Natural killer cell (primary cell): Measurements from ENCODE around the gene SLC5A1. TPM values are rescaled to one million over a fixed set of nuclear protein-coding genes. Genes with fewer than 3 reads are reported as not detected.
A peak's percentile ranks its signal among the peaks of the same experiment; 100 is the strongest.

ENCODE experiments used
- ATAC-seq, 3 donors: fragments of 150-1000 bp in 2 of 3; fragments of 200-7000 bp in 1 of 3; cut with Tn5 transposase; 1 replicate in 1 of 3; 2 replicates in 2 of 3; pipeline ENCODE4 v1.10.0; 2021; ENCODE audit warnings: mild to moderate bottlenecking in 2 of 3, moderate library complexity in 2 of 3
- DNase-seq, 2 donors: peaks; one replicate each; pipeline versions ENCODE4 v3.0.0 to v3.0.0-alpha.2; 2013 to 2021; ENCODE audit warnings: mixed read lengths in 1 of 2
- H3K27ac ChIP-seq: one replicate; pipeline ENCODE4 v1.5.1; 2013; ENCODE audit warnings: mild to moderate bottlenecking, low read length
- H3K27me3 ChIP-seq: one replicate; pipeline ENCODE4 v1.6.1; 2013; ENCODE audit warnings: low read length; ENCODE audit not compliant: control insufficient read depth, insufficient read depth
- H3K36me3 ChIP-seq: one replicate; pipeline ENCODE4 v1.6.1; 2013; ENCODE audit warnings: low read length; ENCODE audit not compliant: control insufficient read depth, insufficient read depth
- H3K4me1 ChIP-seq: one replicate; pipeline ENCODE4 v1.6.1; 2013; ENCODE audit warnings: low read length; ENCODE audit not compliant: control insufficient read depth, insufficient read depth
- H3K4me3 ChIP-seq: one replicate; pipeline ENCODE4 v1.5.1; 2013; ENCODE audit warnings: low read length
- H3K9me3 ChIP-seq: one replicate; pipeline ENCODE4 v1.6.1; 2013; ENCODE audit warnings: low read length; ENCODE audit not compliant: control insufficient read depth, insufficient read depth
- H3K27ac Mint-ChIP-seq, 2 donors: one replicate each; pipeline ENCODE4 v1.8.0; 2022; ENCODE audit warnings: mild to moderate bottlenecking in 2 of 2, mixed read lengths in 2 of 2, moderate library complexity in 1 of 2
- H3K27me3 Mint-ChIP-seq, 2 donors: one replicate each; pipeline ENCODE4 v1.8.0; 2022; ENCODE audit warnings: low read depth in 2 of 2, mixed read lengths in 2 of 2
- H3K36me3 Mint-ChIP-seq: one replicate; pipeline ENCODE4 v1.8.0; 2022; ENCODE audit warnings: mixed read lengths
- H3K4me1 Mint-ChIP-seq, 2 donors: one replicate each; pipeline ENCODE4 v1.8.0; 2022; ENCODE audit warnings: mixed read lengths in 2 of 2
- H3K4me3 Mint-ChIP-seq: one replicate; pipeline ENCODE4 v1.8.0; 2022; ENCODE audit warnings: mild to moderate bottlenecking, moderate library complexity, mixed read lengths
- H3K9me3 Mint-ChIP-seq, 2 donors: one replicate each; pipeline ENCODE4 v1.8.0; 2022; ENCODE audit warnings: mixed read lengths in 2 of 2
- CTCF ChIP-seq: fragments of 200-600 bp; IDR thresholded peaks from one replicate; pipeline ENCODE4 v1.8.0; 2022; ENCODE audit warnings: antibody characterized with exemption
- WGBS: methylation state at CpG from one replicate; pipeline ENCODE4 v1.1.7; 2013; ENCODE audit warnings: missing lambda C conversion rate; ENCODE audit not compliant: insufficient coverage; 5-methylcytosine and 5-hydroxymethylcytosine counted together
- intact Hi-C: fragments of 100-400 bp; cut with micrococcal nuclease; formaldehyde crosslinking; loops from one replicate; pipeline ENCODE4 v1.14.2; 2022
- total RNA-seq, 4 donors: library from RNA; stranded (reverse); fragments of 120-200 nt in 1 of 4; gene quantifications; one replicate each; pipeline versions ENCODE4 v1.2.3 to v1.2.4, GENCODE V29; 2013 to 2022

SLC5A1 gene
- total RNA-seq, 3 donors from 2014 or later (not counting 1 experiment from before 2014, with no cell fraction given), result not detected

GRCh38 chr22:32097881-32098499, 54.9 kb downstream of the SLC5A1 start:
- H3K4me3 Mint-ChIP-seq, result no peak overlapping the region
- no peak overlapping the region for H3K27ac Mint-ChIP-seq
- intact Hi-C loops, result no loop called here
- DNase-seq (no peak), ATAC-seq (no peak)
- Histone ChIP-seq H3K27me3 (no peaks in the 10 kb centered on the region), H3K4me1 (no peaks in the 10 kb centered on the region), H3K4me3 (no peak overlapping the region), H3K9me3 (no peaks in the 10 kb centered on the region), H3K27ac (no peak overlapping the region), H3K36me3 (no peaks in the 10 kb centered on the region)
- H3K4me1 Mint-ChIP-seq, result peaks cover 6 to 7% of the 10 kb centered on the region in 2 donors
- no peak for TF ChIP-seq CTCF
- no peaks in the 10 kb centered on the region for H3K36me3 Mint-ChIP-seq
- no peaks in the 10 kb centered on the region for H3K9me3 Mint-ChIP-seq
- peaks cover 5 to 9% of the 10 kb centered on the region in 2 donors for H3K27me3 Mint-ChIP-seq

- H3K36me3 Mint-ChIP-seq, result no peaks in the 10 kb centered on the region
- TF ChIP-seq CTCF, result no peak
- Histone ChIP-seq H3K9me3 (no peaks in the 10 kb centered on the region), H3K36me3 (no peaks in the 10 kb centered on the region), H3K27ac (no peak overlapping the region), H3K4me1 (no peaks in the 10 kb centered on the region), H3K27me3 (no peaks in the 10 kb centered on the region), H3K4me3 (no peak overlapping the region)
- no peak overlapping the region for H3K4me3 Mint-ChIP-seq
- no peak for DNase-seq
- no peaks in the 10 kb centered on the region for H3K9me3 Mint-ChIP-seq
- no peak for ATAC-seq
- intact Hi-C loops, result loop anchor here (10.0 kb wide), 1 partner anchor 374 kb away; the partner anchor contains the start of gene FBXO7
- H3K27ac Mint-ChIP-seq, result no peak overlapping the region
- peaks cover 3 to 28% of the 10 kb centered on the region in 2 donors for H3K27me3 Mint-ChIP-seq
- 44% methylated on average over 1 of the region's 1 CpG for WGBS
- no peaks in the 10 kb centered on the region for H3K4me1 Mint-ChIP-seq
Measured at GRCh38 chr22:32100711-32101110, 57.6 kb downstream of the SLC5A1 start.

- H3K27ac ChIP-seq, result no peak overlapping the region
- H3K36me3 Mint-ChIP-seq, result no peaks in the 10 kb centered on the region
- H3K9me3 ChIP-seq, result no peaks in the 10 kb centered on the region
- no peaks in the 10 kb centered on the region for H3K4me1 Mint-ChIP-seq
- intact Hi-C loops, result loop anchor here (1.0 to 10.0 kb wide), 3 partner anchors 104 to 371 kb away; partner anchors contain the start of gene FBXO7
- H3K9me3 Mint-ChIP-seq, result no peaks in the 10 kb centered on the region
- TF ChIP-seq CTCF, result peak; percentile 65
- no peak overlapping the region for H3K4me3 Mint-ChIP-seq
- H3K4me3 ChIP-seq, result no peak overlapping the region
- ATAC-seq, result no peak
- peak in 1 of 2 donors; percentile 50 for DNase-seq
- H3K27me3 Mint-ChIP-seq, result peaks cover 10 to 35% of the 10 kb centered on the region in 2 donors
- no peak overlapping the region for H3K27ac Mint-ChIP-seq
- no peaks in the 10 kb centered on the region for H3K4me1 ChIP-seq
- H3K27me3 ChIP-seq, result no peaks in the 10 kb centered on the region
- no peaks in the 10 kb centered on the region for H3K36me3 ChIP-seq
- 51% methylated on average over 2 of the region's 2 CpGs for WGBS
Measured at GRCh38 chr22:32103658-32104315, 60.7 kb downstream of the SLC5A1 start.
